NCI-H1930 (cell line): Measurements from ENCODE around the gene DUSP7.

ENCODE experiments used
- DNase-seq, 2 experiments: peaks; one replicate each; lab custom pipeline; 2025; lab: John Stamatoyannopoulos, UW

DUSP7 gene

GRCh38 chr3:52068055-52068571, 11.7 kb upstream of the DUSP7 start:
- DNase-seq: no peak

GRCh38 chr3:52067526-52067925, 11.2 kb upstream of the DUSP7 start:
- DNase-seq: no peak

GRCh38 chr3:52067046-52067445, 10.7 kb upstream of the DUSP7 start:
- DNase-seq: no peak

DNA sequence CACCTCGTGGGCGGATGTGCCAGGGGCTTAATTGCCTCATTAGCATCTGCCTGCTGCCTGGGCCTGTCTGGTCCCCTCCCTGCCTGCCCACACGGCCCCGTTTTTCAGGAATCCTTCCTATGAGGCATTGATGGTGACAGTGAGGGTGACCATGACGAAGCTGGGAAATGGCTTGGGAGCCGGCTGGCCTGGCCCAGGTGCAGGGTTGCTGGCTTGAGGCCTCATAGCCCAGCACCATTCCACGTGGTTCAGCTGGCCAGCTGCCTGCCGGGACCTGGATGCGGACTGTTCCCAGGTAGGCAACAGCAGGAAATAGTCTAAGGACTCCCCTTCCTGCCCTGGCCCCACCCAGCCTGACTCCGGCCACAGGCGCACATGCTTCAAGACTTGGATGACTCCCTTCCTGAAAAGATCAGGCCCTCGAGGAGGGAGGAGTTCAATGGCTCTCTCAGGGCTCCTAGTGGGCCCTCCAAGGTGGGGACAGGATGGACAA, 8.9 kb upstream of the DUSP7 start:
- DNase-seq: no peak

GRCh38 chr3:52064561-52064960, 8.2 kb upstream of the DUSP7 start:
- DNase-seq: no peak

DNA sequence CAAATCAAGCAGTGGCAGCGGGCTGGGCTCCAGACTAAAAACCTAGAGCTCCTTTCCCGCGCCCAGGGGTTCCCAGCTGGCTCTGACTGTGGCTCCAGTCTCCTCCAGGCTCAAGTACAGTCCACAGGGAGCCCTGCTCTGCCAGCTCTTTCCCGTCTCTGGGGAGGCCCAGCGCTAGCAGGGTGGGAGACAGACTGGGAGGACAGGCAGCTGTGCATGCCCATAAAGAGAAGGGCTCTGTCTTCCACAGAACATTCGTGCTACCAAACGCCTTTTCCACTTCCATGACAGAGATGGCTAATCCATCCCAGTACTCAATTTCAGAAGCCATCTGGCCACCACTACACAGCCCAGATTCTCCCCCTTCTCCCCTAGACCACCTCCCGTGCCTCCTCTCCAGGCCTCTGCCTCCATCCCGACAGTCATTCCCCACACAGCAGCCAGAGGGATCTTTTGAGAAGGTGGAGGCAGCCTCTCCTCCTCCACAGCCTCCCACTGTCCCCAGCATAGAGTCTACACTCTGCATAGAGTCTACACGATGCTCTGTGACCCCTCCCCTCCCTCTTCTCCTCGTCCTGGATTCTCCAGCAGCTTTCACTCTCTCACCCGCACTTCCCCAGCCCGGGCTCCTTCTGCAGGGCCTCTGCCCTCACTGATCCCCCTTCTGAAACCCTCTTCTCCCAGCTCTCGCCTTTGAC, 6.8 kb upstream of the DUSP7 start:
- no peak for DNase-seq

DNA sequence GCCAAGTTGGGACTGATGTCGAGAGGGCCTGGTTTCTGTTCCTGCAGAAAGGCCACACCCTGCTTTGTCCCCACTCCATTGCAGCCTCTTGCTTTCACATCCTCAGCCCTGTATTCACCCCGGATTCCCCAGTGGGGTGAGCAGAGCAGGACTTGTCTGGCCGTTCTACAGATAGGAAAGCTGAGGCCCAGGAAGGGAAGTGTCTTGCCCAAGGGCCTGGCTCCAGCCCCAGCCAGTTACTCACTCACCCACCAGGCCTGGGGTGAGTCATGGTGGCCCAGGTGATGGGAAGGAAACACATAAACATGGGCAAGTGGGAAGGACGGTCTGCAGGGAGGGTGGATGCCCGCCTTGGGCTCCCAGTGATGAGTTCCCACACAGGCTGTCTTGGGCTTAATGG, 6.1 kb upstream of the DUSP7 start:
- no peak for DNase-seq

DNA sequence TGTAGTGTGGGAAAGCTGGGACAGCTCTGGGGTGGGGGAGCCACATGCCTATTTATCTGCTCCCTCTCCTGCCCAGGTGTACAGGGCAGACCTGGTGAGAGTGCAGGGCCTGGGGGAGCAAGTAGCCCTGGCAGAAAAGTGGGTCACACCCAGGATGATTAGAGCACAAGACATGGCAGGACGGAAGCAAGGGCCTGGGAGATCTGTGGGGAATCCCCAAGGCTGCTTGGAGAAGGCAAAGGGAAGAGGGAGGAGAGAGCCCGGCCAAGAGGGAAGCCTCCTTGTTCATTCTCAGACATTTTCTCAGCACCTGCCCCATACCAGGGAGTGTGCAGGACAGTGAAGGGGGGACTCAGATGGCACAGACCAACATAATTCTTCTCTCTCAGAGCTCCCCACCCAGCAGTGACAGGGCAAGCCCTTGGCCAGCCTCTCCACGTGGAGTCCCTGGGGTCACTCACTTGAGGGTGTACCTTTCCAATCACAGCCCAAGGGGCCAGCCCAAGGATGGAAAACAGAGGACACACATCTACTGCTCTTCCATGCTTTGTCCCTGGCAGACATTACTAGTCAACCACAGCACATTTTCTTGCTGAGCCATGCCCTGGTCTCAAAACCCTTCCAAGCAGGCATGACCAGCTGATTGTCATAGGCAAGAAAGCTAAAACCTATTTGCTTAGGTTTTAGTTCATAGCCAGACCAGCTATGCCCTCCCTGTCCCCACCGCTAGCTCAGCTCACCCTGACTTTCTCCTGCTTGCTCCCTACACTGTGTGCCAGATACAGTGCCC, 4.9 kb upstream of the DUSP7 start:
- DNase-seq: no peak

DNA sequence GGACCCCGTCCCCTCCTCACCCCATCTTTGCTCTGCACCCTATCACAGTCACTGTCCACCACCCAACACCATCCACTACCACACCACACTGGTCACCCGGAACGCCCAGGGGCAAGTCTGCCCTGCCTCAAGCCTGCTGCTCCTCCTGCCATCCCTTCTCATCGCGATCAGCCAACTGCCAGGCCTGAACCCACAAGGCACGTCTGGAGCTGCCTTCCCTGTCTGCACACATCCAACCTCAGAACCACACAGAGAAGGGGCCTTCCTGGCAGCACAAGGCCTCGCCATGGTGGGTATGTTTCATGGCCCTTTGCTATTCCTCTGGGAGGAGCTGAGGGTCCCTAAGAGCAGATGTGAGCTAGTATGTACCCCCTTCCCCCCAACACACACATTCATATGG, 3.4 kb upstream of the DUSP7 start:
- no peak for DNase-seq

DNA sequence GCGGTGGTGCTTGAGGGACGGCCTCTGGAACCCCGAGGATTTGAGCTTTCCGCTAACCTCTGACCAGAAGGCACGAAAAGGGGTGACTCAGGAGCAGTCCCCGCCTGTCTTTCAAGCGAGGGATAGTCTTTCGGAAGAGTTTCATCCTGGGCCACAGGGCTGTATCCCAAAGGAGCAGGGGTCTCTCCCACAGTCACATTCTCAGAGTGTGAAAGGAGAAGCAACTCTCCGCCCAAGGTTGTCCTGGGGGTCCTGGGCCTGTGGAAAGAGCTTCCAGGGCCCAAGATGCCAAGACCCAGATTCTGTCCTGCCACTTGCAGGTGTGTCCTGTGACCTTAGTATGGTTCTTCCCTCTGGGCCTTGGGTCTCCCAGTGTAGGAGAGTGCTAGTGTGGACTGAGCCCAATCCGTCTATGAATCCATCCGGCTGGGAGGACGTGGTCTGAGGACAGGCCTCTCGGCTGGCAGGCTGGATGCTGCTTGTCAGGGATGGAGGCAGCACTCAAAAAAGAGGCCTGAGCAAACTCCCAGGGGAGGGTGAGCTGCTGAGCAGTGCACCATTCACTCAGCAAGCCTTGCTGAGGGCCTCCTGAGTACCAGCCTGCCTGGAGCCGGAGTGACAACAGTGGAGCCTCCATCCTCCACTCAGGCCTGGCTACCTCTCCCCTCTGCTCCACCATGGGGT, 1.6 kb upstream of the DUSP7 start:
- DNase-seq: no peak

GRCh38 chr3:52056968-52057811, 819 bp upstream of the DUSP7 start:
- peak; percentile 88 to 94 for DNase-seq

- DNase-seq: peak in 1 of 2 experiments; percentile 21
Observed at GRCh38 chr3:52055537-52056351, 627 bp downstream of the DUSP7 start.

GRCh38 chr3:52054661-52055511, 1.5 kb downstream of the DUSP7 start:
- no peak for DNase-seq

GRCh38 chr3:52053307-52054304, 2.8 kb downstream of the DUSP7 start:
- no peak for DNase-seq

DNA sequence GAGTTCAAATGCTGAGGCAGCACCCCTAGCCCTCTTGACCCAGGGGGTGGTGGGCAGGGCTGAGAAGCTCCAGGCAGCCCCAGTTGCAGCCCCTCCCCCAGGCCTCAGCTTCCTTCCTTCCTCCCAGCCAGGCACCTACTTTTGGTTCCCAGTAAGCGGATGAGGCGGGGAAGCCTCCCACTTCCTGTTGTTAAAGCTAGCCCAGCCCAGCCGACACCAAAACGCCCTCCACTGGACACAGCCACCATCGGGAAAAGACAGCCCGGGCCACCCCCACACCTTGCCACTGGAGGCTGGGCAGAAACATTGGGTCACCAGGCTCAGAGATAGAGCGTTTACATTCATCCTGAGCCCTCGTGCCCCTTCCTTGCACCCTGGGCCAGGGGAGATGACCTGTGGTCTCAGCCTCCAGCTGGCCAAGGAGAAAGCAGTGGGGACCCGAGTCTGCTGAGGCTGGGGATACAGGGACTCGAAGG, 3.5 kb downstream of the DUSP7 start:
- no peak for DNase-seq

GRCh38 chr3:52051444-52051843, 4.9 kb downstream of the DUSP7 start:
- no peak for DNase-seq

- no peak for DNase-seq
Observed at GRCh38 chr3:52050571-52050970, 5.8 kb downstream of the DUSP7 start.

- no peak for DNase-seq
Observed at GRCh38 chr3:52049503-52049902, 6.9 kb downstream of the DUSP7 start.
